Endodermal cell (in vitro differentiated cells): ENCODE data around the gene RIOK1. TPM values are rescaled to one million over a fixed set of nuclear protein-coding genes. Genes with fewer than 3 reads are reported as not detected.

Experiments
- DNase-seq: peaks from one replicate; pipeline ENCODE4 v3.0.0-alpha.2; 2017
- H3K27ac ChIP-seq: 2 replicates; pipeline ENCODE4 v1.5.1; 2013; ENCODE audit warnings: mild to moderate bottlenecking, low read depth, low read length, moderate library complexity
- H3K27me3 ChIP-seq: 2 replicates; pipeline ENCODE4 v1.6.1; 2013; ENCODE audit warnings: mild to moderate bottlenecking, low read length, moderate library complexity; ENCODE audit not compliant: insufficient read depth, control insufficient read depth, poor library complexity, severe bottlenecking
- H3K36me3 ChIP-seq: 2 replicates; pipeline ENCODE4 v1.7.0; 2013; ENCODE audit warnings: mild to moderate bottlenecking, low read length, moderate library complexity; ENCODE audit not compliant: control insufficient read depth, insufficient read depth
- H3K4me1 ChIP-seq: one replicate; pipeline ENCODE4 v1.7.0; 2013; ENCODE audit warnings: low read length; ENCODE audit not compliant: control insufficient read depth, insufficient read depth
- H3K4me3 ChIP-seq: 2 replicates; pipeline ENCODE4 v1.5.1; 2013; ENCODE audit warnings: mild to moderate bottlenecking, low read length, moderate library complexity
- H3K9ac ChIP-seq: 2 replicates; pipeline ENCODE4 v1.6.1; 2013; ENCODE audit warnings: mild to moderate bottlenecking, low read length, moderate library complexity; ENCODE audit not compliant: poor library complexity, severe bottlenecking; ENCODE audit errors: extremely low read depth
- H3K9me3 ChIP-seq: 2 replicates; pipeline ENCODE4 v1.6.1; 2013; ENCODE audit warnings: mild to moderate bottlenecking, low read length, moderate library complexity; ENCODE audit not compliant: control insufficient read depth
- H3K27ac Mint-ChIP-seq: 2 replicates; pipeline ENCODE4 v1.8.0; 2020; ENCODE audit warnings: mixed read lengths
- H3K27me3 Mint-ChIP-seq: 2 replicates; pipeline ENCODE4 v1.8.0; 2021; ENCODE audit warnings: mild to moderate bottlenecking, mixed read lengths; ENCODE audit not compliant: insufficient read depth
- H3K36me3 Mint-ChIP-seq: 2 replicates; pipeline ENCODE4 v1.8.0; 2020; ENCODE audit warnings: low read depth, mixed read lengths
- H3K4me1 Mint-ChIP-seq: 2 replicates; pipeline ENCODE4 v1.8.0; 2020; ENCODE audit warnings: mixed read lengths
- H3K4me3 Mint-ChIP-seq: 2 replicates; pipeline ENCODE4 v1.8.0; 2020; ENCODE audit warnings: mild to moderate bottlenecking, moderate library complexity, mixed read lengths
- H3K9me3 Mint-ChIP-seq: 2 replicates; pipeline ENCODE4 v1.8.0; 2020; ENCODE audit warnings: mild to moderate bottlenecking, mixed read lengths
- WGBS, 2 experiments: methylation state at CpG; one replicate each; pipeline versions ENCODE4 v1.1.5 to v1.1.7; 2013; ENCODE audit warnings: missing lambda C conversion rate in 2 of 2, mixed read lengths in 1 of 2; ENCODE audit not compliant: insufficient coverage in 1 of 2, insufficient read length in 1 of 2; 5-methylcytosine and 5-hydroxymethylcytosine counted together
- total RNA-seq, 2 donors: library from RNA; stranded (reverse); fragmentation: NEBNext Ultra II Directional in 1 of 2; extraction: Animal tissue kit (Norgen Biotek cat#: 25700) in 1 of 2; gene quantifications; 2 replicates in 1 of 2; 3 replicates in 1 of 2; pipeline ENCODE4 v1.2.1, GENCODE V29; 2021
- TF ChIP-seq, protein P1 (sequence below): fragments of 200-600 bp; sonication (generic); conservative IDR thresholded peaks from 2 replicates; pipeline ENCODE4 v1.5.0; 2021; ENCODE audit warnings: antibody characterized with exemption, mild to moderate bottlenecking

RIOK1 gene
- total RNA-seq, 2 donors from 2014 or later: 17.7 to 20.3 TPM

DNA sequence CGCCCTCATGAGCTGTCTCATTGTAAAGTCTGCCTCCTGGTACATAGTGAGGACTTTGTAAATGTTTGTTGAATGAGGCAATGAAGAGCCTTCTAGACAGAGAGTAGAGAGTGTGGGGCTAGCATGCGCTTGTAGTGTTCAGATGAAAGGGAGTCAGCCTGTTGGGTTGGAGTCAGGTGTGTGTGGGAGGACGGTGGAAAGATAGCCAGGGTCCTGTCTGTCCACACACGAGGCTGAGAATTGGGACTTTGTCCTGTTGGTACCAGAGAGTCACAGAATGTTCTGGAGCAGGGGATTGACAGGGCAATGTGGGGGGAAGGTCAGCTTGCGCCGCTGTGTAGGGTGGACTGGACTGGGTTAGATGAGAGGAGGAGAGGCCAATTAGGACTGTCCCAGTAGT, 58.6 kb downstream of the RIOK1 start:
- Mint-ChIP-seq H3K27me3 (no peaks in the 10 kb centered on the region), H3K9me3 (no peaks in the 10 kb centered on the region), H3K36me3 (no peaks in the 10 kb centered on the region), H3K27ac (no peak overlapping the region), H3K4me1 (peaks cover 10% of the 10 kb centered on the region), H3K4me3 (no peak overlapping the region)
- 87 to 95% methylated on average over 3 to 6 of the region's 6 CpGs for WGBS, 2 experiments
- Histone ChIP-seq H3K36me3 (no peaks in the 10 kb centered on the region), H3K4me3 (no peak overlapping the region), H3K27ac (no peak overlapping the region), H3K9me3 (no peaks in the 10 kb centered on the region), H3K4me1 (no peaks in the 10 kb centered on the region), H3K27me3 (no peaks in the 10 kb centered on the region), H3K9ac (no peak overlapping the region)
- no peak for DNase-seq
- TF ChIP-seq, protein P1, sequence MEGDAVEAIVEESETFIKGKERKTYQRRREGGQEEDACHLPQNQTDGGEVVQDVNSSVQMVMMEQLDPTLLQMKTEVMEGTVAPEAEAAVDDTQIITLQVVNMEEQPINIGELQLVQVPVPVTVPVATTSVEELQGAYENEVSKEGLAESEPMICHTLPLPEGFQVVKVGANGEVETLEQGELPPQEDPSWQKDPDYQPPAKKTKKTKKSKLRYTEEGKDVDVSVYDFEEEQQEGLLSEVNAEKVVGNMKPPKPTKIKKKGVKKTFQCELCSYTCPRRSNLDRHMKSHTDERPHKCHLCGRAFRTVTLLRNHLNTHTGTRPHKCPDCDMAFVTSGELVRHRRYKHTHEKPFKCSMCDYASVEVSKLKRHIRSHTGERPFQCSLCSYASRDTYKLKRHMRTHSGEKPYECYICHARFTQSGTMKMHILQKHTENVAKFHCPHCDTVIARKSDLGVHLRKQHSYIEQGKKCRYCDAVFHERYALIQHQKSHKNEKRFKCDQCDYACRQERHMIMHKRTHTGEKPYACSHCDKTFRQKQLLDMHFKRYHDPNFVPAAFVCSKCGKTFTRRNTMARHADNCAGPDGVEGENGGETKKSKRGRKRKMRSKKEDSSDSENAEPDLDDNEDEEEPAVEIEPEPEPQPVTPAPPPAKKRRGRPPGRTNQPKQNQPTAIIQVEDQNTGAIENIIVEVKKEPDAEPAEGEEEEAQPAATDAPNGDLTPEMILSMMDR: no peak

DNA sequence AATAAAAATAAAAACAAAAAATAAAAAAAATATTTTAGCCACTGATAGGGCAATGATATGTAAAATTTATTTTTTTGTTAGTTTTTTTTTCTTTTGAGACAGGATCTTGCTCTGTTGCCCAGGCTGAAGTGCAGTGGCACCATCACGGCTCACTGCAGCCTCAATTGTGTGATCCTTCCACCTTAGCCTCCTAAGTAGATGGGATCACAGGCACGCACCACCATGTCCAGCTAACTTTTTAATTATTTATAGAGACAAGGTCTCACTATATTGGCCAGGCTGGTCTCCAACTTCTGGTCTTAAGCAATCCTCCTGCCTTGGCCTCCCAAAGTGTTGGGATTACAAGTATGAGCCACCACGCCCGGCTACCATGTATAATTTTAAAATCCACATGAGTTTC, 59.4 kb downstream of the RIOK1 start:
- no peaks in the 10 kb centered on the region for H3K9me3 ChIP-seq
- Mint-ChIP-seq H3K27me3 (no peaks in the 10 kb centered on the region), H3K4me3 (no peak overlapping the region), H3K9me3 (no peaks in the 10 kb centered on the region), H3K4me1 (peaks cover 10% of the 10 kb centered on the region), H3K36me3 (no peaks in the 10 kb centered on the region), H3K27ac (no peak overlapping the region)
- no peaks in the 10 kb centered on the region for H3K27me3 ChIP-seq
- TF ChIP-seq, protein P1: no peak
- H3K27ac ChIP-seq: no peak overlapping the region
- no peak for DNase-seq
- H3K4me1 ChIP-seq: no peaks in the 10 kb centered on the region
- 83 to 91% methylated on average over 3 to 4 of the region's 4 CpGs for WGBS, 2 experiments
- no peak overlapping the region for H3K4me3 ChIP-seq
- no peak overlapping the region for H3K9ac ChIP-seq
- no peaks in the 10 kb centered on the region for H3K36me3 ChIP-seq

DNA sequence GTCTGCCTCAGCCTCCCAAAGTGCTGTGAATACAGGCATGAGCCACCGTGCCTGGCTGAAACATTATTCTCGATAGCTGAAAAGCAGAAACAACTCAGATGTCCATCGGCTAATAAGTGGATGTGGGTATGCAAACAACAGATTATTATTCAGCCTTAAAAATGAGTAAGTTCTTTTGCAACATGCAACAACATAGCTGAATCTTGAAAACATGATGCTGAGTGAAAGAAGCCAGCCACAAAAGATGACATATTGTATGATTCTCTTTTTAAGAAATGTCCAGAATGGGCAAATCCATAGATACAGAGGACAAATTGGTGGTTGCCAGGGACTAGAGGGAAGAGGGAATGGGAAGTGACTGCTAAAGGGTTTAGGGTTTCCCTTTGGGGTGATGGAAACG, 61.7 kb downstream of the RIOK1 start:
- no peak overlapping the region for H3K4me3 ChIP-seq
- no peaks in the 10 kb centered on the region for H3K27me3 ChIP-seq
- no peak for DNase-seq
- TF ChIP-seq, protein P1: no peak
- H3K27ac ChIP-seq: no peak overlapping the region
- Mint-ChIP-seq H3K4me3 (no peak overlapping the region), H3K36me3 (no peaks in the 10 kb centered on the region), H3K27me3 (no peaks in the 10 kb centered on the region), H3K27ac (no peak overlapping the region), H3K9me3 (peaks cover 2% of the 10 kb centered on the region), H3K4me1 (peaks cover 7% of the 10 kb centered on the region)
- H3K9ac ChIP-seq: no peak overlapping the region
- no peaks in the 10 kb centered on the region for H3K9me3 ChIP-seq
- no peaks in the 10 kb centered on the region for H3K4me1 ChIP-seq
- H3K36me3 ChIP-seq: no peaks in the 10 kb centered on the region
- WGBS, 2 experiments: 80% methylated on average over 4 of the region's 4 CpGs; no CpG with 5 or more reads in 1 of the 2 experiments
